Epithelial cell of proximal tubule (primary cell): ENCODE measurements around the gene LY6G6D. TPM values are rescaled to one million over a fixed set of nuclear protein-coding genes. Genes with fewer than 3 reads are reported as not detected.

Source experiments
- DNase-seq: peaks from one replicate; pipeline ENCODE4 v3.0.0-alpha.2; 2011; ENCODE audit warnings: low read depth
- H3K4me3 ChIP-seq: 2 replicates; pipeline ENCODE4 v1.5.1; 2011; ENCODE audit warnings: low read depth, mild to moderate bottlenecking, low read length
- total RNA-seq: library from RNA; depleted of rRNA; stranded (reverse); fragments of >200 nt; gene quantifications from 2 replicates; pipeline ENCODE4 v1.2.3, GENCODE V29; 2015
- TF ChIP-seq, protein P1 (sequence below): conservative IDR thresholded peaks from 2 replicates; pipeline ENCODE4 v1.5.1; 2012; ENCODE audit warnings: low read depth, mild to moderate bottlenecking, low read length

LY6G6D gene
- total RNA-seq, 1 donor from 2014 or later: not detected

GRCh38 chr6:31744422-31744821, 29.3 kb downstream of the LY6G6D start:
- no peak overlapping the region for H3K4me3 ChIP-seq
- TF ChIP-seq, protein P1, sequence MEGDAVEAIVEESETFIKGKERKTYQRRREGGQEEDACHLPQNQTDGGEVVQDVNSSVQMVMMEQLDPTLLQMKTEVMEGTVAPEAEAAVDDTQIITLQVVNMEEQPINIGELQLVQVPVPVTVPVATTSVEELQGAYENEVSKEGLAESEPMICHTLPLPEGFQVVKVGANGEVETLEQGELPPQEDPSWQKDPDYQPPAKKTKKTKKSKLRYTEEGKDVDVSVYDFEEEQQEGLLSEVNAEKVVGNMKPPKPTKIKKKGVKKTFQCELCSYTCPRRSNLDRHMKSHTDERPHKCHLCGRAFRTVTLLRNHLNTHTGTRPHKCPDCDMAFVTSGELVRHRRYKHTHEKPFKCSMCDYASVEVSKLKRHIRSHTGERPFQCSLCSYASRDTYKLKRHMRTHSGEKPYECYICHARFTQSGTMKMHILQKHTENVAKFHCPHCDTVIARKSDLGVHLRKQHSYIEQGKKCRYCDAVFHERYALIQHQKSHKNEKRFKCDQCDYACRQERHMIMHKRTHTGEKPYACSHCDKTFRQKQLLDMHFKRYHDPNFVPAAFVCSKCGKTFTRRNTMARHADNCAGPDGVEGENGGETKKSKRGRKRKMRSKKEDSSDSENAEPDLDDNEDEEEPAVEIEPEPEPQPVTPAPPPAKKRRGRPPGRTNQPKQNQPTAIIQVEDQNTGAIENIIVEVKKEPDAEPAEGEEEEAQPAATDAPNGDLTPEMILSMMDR: no peak
- no peak for DNase-seq

DNA sequence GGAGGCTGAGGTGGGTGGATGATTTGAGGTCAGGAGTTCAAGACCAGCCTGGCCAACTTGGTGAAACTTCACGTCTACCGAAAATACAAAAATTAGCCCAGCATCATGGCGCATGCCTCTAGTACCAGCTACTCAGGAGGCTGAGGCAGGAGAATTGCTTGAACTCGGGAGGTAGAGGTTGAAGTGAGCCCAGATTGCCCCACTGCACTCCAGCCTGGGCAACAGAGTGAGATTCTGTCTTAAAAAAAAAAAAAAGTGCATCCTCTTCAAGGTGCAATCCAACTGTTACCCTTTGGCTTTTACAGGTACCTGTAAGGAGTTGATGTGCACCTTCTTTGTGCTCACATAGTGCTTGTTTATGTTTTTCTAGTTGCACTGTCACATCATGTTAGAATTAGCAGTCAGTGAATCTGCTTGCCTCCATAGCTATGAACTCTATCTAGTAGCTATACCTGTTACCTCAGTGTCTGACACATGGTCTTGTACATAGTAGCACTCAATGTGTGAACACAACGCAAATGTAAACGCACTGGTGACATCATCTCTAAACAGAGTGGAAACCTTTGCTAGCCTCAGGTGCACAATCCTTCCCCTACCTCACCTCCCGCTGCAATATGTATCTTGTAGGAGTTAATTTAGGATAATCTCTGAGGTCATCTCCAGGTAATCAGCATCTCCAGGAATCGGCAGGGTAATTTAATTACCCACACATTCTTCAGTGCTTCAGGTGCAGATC, 34.3 kb downstream of the LY6G6D start:
- DNase-seq: no peak
- TF ChIP-seq, protein P1: no peak
- H3K4me3 ChIP-seq: no peak overlapping the region

- DNase-seq: no peak
- H3K4me3 ChIP-seq: no peak overlapping the region
- TF ChIP-seq, protein P1: no peak
Observed at GRCh38 chr6:31750411-31751022, 35.4 kb downstream of the LY6G6D start.

- no peak overlapping the region for H3K4me3 ChIP-seq
- TF ChIP-seq, protein P1: no peak
- DNase-seq: no peak
Observed at GRCh38 chr6:31752739-31753319, 37.7 kb downstream of the LY6G6D start.

GRCh38 chr6:31758281-31758680, 43.1 kb downstream of the LY6G6D start:
- H3K4me3 ChIP-seq: no peak overlapping the region
- DNase-seq: no peak
- TF ChIP-seq, protein P1: no peak

- no peak overlapping the region for H3K4me3 ChIP-seq
- TF ChIP-seq, protein P1: no peak
- no peak for DNase-seq
Observed at GRCh38 chr6:31760790-31761189, 45.6 kb downstream of the LY6G6D start.
